Raji (cell line): ENCODE measurements around the gene ETFRF1.

Experiments
- POLR2A ChIP-seq: IDR thresholded peaks from 2 replicates; pipeline ENCODE4 v1.6.1; 2011; ENCODE audit warnings: low read depth, low read length, control low read depth; ENCODE audit not compliant: insufficient read depth

The ETFRF1 gene

DNA sequence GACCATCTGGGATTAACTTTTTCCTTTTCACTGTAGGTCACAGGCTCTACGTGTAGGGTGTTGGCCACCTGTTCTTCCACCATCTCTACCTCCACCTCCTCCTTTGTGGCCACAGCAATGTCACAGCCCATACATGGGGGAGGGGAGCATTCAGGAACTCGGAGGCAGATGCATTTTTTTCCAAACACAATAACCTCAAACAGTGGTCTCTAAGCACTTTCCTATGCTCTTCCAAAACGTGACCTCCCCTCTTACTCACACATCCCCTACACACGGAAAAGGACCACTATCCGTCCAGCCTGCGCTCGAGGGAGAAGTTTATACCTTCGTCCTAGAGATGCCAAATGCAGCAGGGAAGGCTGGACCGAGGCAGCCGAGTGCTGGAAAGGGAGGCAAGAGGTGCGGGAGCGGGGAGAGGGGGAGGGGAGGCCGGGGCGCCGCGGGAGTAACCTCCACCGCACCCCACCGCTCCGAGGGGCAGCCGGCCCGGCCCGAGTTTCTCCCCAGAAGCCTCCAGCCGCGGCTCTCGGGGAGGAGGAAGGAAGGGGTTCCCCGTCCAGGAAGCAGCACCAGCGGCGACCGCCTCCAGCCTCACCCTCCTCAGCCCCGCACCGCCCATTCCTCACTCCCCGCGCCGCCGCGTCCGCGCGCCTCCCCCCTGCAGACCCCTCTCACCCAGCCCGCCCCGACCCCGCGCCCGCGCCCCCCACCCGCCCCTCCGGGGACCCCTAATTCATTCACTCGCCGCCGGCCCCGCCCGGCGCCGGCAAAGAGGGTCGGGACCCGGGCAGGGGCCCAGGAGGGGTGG lies 55.1 kb downstream of the ETFRF1 start:
- TF ChIP-seq POLR2A, result peak; percentile 4; the same call in 1 of the 2 replicates

DNA sequence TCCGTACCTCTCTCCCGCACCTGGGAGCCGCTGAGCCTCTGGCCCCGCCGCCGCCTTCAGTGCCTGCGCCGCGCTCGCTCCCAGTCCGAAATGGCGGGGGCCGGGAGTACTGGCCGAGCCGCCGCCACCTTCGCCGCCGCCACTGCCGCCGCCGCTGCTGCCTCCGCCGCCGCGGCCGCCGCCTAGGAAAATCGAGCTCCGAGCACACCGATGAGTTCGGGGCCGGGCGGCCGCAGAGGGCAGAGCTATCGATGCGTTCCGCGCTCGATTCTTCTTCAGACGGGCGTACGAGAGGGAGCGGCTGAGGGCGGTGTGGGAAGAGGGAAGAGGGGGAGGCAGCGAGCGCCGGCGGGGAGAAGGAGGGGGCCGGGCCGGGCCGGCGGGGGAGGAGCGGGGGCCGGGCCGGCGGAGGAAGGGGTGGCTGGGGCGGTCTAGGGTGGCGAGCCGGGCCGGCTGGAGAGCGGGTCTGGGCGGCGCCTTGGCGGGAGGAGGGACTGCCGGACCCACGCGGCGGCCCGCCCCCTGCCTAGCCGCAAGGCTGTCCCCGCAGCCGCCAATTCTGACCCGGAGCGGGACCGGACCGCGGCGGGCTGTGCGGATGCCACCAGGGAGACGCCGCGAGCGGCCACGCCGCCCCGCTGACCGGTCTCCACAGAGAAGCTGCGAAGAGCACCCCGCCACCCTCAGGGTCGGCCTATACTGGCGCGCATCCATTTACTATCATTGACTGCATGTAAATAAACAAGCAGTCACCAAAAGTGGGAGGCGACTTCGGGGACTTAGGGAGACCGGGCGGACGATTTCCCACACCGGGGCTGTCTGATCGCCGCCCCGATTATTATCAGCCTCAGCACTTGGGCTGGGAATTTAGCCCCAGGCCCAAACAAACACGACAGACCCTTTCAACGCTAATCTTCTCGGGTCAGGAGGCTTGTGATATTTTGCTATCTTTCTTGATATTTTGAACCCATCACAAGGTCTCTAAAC lies 56.0 kb downstream of the ETFRF1 start, which contains the start of gene KRAS:
TSS of gene KRAS (minus strand) at position 186 of the 987 bp plus-strand sequence.
- TF ChIP-seq POLR2A, result peak; percentile 64

DNA sequence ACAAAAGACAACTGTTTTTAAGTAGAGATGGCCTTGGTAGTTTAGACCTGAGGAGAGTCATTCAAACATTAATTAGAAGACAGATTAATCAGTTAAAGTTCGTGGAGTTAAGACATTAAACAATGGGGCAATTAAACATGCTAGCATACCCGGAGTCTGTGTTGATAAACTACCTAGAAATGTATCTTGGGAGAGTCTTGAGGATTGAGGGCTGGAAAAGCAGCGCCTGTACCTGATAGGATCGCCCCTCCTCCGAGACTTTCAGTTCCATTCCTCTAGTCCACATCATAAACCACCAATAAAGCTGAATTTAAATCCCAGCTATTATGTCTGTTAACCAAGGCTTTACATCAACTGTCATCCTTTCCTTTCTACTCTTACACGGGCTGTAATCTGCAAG lies 56.7 kb downstream of the ETFRF1 start:
- no peak for TF ChIP-seq POLR2A

DNA sequence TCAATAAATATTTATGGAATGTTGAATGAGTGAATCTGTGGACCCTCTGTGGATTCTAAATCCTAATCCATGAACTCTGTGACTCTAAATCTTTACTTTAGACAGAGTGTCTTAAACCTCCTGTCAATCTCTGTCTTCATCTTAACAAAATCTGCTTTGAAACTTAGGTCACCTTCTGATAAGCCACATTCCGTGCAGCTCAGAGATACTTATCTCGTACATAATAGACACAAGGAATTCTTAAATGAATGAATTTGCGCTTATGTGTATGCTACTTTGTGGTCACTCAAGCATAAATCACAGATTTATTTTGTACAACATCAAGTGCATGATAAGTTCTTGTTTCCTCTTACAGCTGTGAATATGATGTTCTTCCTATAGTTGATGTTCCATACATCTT lies 57.9 kb downstream of the ETFRF1 start:
- TF ChIP-seq POLR2A, result no peak

DNA sequence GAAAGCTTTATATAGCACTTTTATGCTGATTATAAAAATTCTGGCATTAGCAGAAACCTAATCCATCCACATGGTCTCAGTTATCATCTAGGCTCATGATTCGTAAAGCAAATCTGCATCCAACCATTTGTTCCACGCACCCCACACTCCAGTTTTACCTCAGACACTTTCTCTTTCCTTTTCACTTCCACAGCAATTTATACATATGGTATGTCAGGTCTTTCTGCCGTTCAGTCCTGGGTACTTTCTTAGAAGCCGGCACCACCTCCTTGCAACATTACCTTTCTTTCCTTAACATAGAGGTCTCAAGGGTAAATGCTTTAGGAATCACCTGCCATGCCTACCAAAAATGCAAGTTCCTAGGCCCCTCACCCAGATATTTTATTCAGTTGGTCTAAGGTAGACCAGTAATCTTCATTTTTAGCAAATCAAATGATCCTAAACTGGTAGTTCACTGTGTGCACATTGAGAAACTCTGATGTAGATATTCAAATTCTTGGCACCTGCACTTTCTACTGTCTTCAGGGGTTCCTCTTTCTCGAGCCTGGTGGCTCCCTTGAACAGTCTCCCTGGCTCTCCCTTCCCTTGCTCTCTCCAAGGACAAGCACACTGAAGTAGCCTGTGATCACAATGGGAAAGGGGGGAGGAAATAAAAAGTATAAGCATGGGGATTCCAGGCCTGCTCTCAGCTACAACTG lies 58.5 kb downstream of the ETFRF1 start:
- no peak for TF ChIP-seq POLR2A

DNA sequence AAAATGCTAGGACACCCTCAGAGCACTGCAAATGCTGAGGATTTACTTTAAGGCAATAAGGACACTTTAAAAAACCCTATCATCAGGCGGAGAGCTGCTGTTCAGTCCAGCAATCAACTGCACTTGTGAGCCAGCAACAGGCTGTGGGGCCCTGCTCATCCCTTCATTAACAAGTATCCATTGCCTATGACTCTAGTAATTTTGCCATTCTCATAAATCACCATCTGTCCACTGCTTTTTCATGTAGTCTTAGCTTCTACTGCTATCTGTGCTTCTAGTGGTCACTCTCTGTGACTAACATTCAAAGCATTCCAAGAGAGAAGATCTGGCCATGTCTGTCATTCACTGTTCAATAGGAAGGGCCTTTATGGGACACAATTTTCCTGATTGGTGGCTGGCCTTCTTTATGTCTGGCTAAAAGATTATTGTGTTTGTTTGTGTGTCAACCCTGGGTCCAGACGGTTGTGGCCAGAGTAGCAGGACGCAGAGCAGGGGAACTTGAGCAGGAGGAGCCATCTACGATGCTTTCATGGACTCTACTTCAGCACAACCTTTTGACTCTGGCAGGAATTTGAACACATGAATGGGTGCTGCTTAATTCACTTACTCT lies 59.3 kb downstream of the ETFRF1 start:
- TF ChIP-seq POLR2A, result no peak
